GM21447 (cell line): Measurements from ENCODE around the gene TBX6.
"Not testable (repeated sequence)": the region's sequence is repeated elsewhere in the genome, so short reads cannot be mapped to it uniquely, and the experiment has no call there.

Source experiments
- ATAC-seq: cut with Tn5 transposase; IDR thresholded peaks from one replicate; pipeline ENCODE4 v1.9.1; 2021; ENCODE audit not compliant: unreplicated experiment

TBX6 gene

GRCh38 chr16:30066761-30067583 lies 24.8 kb downstream of the TBX6 start:
- no peak for ATAC-seq

DNA sequence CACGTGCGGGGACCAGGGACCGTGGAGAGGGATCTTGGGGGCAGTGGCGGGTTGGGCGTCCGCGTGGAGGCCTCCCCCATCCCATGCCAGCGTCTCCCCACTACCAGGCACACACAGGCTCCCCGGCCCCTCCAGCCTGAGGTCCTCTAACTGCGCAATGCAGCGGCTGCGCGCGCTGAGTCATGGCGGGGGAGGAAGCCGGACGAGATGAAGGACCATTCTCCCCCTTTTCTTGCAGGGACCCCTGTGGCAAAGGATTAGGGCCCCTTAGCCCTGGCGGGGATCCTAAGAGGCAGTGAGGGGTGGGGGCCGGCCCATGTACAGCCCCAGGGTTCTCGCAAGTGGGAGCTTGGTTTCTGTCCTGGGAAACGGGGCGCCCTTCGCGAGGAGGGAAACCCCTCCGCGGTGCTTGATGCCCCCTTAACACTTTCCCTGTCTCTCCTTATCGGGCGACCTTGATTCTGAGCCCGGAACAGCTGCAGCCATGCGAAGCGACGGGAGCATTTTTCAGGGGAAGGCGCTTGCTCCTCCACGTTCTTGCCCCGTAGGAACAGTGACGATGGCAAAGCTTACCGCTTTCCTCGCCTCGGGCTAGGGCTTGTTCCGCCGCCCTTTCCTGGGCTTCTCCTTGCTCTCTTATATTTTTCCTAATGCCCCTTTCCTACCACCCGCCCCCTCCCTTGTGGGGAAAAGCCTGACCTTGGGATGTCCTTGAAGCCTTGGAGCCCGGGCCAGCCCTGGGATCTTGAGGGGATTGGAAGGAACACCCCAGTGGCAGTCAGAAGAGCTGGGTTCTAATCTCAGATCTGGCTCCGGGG lies 25.6 kb downstream of the TBX6 start:
- ATAC-seq: no peak

GRCh38 chr16:30065102-30065942 lies 26.4 kb downstream of the TBX6 start, which contains the start of gene ALDOA:
Gene ALDOA (plus strand): TSS chr16:30065760. CDS start chr16:30066898, 1,138 bp downstream.
- ATAC-seq: peak; percentile 71

GRCh38 chr16:30064729-30065101 lies 27.0 kb downstream of the TBX6 start:
- ATAC-seq: no peak

DNA sequence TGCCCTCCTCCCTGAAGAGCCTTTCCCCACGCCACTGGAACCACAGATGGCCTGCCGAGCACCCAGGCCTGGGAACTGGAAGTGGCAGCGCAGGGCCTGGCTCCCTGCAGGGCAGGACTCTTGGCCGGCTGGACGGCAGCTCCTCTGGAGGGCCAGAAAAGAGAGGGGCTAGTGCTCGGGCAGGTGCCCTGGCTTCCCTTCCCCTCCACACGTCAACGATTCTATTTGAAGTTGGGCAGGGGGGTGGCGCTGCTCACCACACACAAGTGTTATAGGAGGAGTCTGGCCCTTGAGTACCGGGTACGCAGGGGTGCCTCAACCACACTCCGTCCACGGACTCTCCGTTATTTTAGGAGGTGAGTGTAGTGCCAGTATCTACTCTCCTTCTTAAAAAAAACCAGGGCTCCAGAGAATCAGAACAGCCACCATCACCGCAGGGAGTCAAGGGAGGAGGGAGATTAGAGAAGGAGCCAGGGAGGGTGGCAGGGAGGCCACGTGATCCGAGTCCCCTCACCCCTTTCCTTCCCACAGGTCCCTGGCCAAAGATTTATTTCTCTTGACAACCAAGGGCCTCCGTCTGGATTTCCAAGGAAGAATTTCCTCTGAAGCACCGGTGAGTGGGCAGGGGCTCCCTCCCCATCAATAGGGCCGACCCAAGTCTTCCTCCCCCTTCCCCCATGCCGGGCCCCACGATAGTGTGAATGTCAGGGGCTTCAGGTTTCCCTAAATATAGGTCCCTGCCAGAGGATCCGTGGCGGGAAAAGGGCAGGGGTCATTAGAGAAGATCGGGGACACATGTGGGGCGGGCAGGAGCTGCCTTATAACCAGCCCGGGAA lies 27.6 kb downstream of the TBX6 start:
- ATAC-seq: peak; percentile 46

DNA sequence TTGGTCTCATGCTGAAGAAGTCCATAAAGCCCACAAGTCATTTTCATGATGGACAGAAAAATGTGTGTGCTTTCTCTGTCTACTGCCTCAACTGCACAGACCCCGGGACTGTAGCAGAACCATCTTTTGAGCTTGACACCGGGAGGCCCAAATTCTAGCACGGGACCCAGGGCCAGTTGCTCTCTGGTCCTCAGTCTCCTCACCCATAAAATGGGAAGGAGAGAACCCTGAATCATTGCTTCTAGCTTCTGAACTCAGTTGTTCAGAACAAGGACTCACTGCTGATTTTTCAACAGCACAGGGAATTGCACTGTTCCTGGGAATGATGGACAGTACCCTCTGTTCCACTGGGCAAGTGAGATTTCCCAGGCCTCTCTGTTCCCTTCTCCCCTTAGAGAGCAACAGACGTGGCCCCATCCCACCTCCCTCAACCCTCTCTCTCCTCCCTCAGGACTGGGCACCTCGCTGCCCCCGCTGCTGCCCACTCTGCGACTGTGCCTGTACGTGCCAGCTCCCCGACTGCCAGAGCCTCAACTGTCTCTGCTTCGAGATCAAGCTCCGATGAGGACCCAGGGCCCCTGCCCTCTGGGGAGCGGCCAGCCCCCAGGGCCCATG lies 28.3 kb downstream of the TBX6 start:
- ATAC-seq: no peak

GRCh38 chr16:30060836-30061554 lies 30.7 kb downstream of the TBX6 start:
- ATAC-seq: no peak

DNA sequence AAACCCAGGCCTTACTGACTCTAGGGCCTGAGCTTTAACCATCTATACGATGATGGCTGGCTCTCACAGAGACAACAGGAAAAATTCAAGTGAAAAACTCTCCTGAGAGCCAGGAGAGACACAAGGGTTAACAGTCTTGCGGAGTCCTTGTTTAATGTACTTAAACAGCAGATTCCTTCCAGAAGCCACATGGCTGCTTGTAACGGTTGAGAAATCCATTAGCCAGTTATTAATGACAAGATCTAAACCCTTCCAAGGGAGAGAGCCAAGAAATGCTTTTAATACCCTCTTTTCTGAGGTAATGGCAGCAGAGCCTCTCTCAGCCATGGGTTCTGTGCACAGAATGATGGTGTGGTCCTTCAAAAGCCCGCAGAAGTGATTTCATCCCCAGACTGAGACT lies 31.4 kb downstream of the TBX6 start:
- ATAC-seq: no peak

DNA sequence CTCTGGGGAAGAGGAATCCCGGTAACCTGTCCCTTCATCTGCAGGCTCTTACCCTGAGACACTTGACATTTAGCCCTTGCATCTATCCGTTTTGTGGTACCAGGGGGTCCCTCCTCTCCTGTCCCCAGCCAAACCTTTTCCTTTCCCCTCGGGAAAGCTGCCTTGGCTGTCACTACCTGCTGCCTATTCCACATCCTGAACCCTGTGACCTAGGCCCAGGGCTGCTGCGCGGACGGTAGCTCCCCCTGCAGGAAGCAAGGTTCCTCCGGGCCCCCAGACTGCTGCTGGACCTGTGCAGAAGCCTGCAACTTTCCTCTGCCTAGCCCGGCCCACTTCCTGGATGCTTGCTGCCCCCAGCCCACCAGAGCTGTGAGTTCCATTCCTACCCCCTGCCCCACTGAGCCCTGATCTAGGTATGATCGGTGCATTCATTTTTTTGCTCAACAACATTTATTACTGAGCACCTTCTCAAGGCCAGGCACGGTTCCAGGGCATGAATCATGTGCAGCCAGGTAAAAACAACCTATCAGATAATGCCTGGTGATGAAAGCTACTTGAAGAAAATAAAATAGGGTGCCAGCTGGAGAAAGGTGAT lies 36.7 kb downstream of the TBX6 start:
- ATAC-seq: no peak

DNA sequence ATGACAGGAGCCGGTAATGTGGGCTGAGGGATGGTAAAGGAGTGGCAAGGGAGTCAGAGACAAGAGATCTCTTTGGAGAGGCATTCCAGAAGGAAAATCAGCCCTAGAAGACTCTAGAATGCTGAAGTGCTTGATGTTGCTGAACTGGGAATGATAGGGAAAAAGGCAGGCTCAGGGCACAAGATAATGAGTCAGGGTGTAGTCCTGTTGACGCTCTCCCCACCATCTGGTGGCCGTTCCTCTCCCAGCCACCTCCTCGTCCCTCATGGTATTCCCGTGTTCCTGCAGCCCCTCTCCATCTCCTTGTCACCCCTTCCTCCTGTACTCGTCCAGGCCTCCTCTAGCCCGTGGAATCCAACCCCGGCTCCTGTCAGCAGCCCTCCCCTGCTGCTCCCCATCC lies 37.3 kb downstream of the TBX6 start:
- no peak for ATAC-seq

GRCh38 chr16:30053376-30054015 lies 38.2 kb downstream of the TBX6 start:
- no peak for ATAC-seq

DNA sequence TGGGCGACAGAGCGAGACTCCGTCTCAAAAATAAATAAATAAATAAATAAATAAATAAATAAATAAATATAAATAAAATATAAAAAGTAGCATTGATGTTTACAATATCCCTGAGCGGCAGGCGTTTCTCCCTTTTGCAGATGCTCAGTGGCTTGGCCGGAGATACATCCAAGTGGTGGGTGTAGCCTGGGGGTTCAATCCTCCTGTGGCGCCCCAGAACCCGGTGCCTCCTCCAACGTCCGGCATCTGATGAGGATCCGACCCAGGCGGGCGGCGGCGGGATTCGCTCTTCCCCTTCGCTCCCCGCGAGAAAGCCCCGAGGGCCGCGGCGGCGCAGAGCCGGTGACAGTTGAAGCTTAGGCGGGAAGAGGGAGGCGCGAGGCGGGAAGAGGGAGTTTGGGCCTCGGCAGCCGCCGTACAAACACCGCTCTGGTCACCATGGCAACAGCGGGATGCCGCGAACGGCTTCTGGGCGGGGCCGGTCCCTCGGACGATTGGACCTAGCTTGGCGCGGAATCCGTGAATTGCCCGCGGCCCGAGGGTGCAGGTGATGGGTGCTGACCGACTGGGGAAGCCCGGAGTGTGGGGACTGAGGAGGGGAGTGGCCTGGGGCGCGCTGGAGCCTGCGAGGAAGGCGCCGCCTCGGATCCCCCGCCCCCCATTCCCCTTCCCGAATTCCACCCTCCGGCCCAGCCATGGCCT lies 38.9 kb downstream of the TBX6 start:
- ATAC-seq: peak; percentile 66

DNA sequence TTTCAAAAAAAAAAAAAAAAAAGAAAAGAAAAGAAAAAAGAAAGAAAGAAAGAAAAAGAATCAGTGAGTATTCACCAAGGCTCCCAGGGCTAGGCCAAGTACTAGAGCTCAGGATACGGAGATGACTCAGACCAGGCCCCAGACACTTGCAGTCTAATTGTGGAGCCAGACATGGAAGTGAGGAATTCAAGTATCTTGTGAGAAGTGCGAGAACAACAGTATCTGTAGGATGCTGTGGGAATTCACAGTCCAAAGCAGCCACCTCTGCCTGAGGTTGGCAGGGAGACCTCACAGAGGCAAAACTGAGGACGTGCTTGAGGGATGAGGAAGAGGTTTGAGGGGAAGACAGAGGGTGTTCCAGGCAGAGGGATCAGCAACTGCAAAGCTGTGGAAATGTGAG lies 40.2 kb downstream of the TBX6 start:
- no peak for ATAC-seq

GRCh38 chr16:30049871-30050270 lies 41.9 kb downstream of the TBX6 start:
- no peak for ATAC-seq

DNA sequence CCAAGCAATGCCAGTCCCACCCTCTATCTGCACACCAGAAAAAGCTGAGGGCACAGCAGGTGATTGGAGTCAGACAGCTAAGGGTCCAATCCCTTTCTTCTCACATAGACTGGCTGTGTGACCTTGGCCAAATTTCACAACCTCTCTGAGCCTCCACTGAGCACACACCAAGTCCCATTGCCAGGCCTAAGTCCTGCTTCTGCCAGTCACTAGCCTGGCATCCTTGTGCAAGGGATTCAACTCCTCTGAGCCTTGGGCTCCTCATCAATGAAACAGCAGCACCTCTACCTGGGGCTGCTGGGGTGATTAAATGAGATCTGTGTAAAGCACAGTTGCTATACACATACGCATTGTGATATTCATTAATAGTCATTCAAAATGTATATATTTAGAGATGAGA lies 45.1 kb downstream of the TBX6 start:
- ATAC-seq: no peak

DNA sequence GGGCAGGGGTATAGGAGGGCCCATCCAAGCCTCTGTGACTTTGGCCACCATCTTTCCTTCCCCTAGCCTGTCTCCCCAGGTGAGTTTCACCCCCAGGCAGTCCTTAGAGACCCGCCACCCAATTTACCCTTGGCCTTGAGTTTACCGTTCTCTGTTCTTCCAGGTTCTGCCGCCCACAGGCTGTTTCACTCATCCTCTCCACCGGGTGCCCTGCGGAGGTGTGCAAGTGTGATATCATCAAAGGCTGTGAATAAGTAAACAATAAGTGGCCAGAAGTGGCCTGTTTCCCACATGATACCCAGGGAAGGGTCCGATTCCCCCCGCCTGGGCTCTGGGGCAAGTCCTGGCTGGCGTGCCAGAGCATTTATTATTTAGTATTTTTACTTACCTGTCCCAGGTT lies 45.5 kb downstream of the TBX6 start:
- no peak for ATAC-seq

GRCh38 chr16:30041841-30042240 lies 49.9 kb downstream of the TBX6 start:
- ATAC-seq: no peak

GRCh38 chr16:30040690-30041089 lies 51.0 kb downstream of the TBX6 start:
- not testable (repeated sequence) for ATAC-seq
